GM12874 (cell line): ENCODE results near the gene ENOX1.

Source experiments
- CTCF ChIP-seq: IDR thresholded peaks from 2 replicates; pipeline ENCODE4 v1.5.1; 2011; ENCODE audit warnings: low read depth, mild to moderate bottlenecking, control low read depth, low read length, moderate library complexity; ENCODE audit not compliant: insufficient read depth

ENOX1 gene

GRCh38 chr13:43245374-43245964, 541.3 kb downstream of the ENOX1 start:
- no peak for TF ChIP-seq CTCF

- no peak for TF ChIP-seq CTCF
Observed at GRCh38 chr13:43244481-43244880, 542.3 kb downstream of the ENOX1 start.

GRCh38 chr13:43243711-43244110, 543.1 kb downstream of the ENOX1 start:
- no peak for TF ChIP-seq CTCF

GRCh38 chr13:43242040-43242439, 544.7 kb downstream of the ENOX1 start:
- no peak for TF ChIP-seq CTCF

GRCh38 chr13:43240278-43240677, 546.5 kb downstream of the ENOX1 start:
- no peak for TF ChIP-seq CTCF

- no peak for TF ChIP-seq CTCF
Observed at GRCh38 chr13:43239275-43239840, 547.4 kb downstream of the ENOX1 start.

- TF ChIP-seq CTCF, result no peak
Observed at GRCh38 chr13:43238341-43239083, 548.3 kb downstream of the ENOX1 start.
